Measurements from ENCODE around the gene FGF1.

The FGF1 gene

GRCh38 chr5:142724821-142725220 lies 38.9 kb upstream of the FGF1 start:
- H3K4me1 ChIP-seq (ENCODE audit: low read depth, poor library complexity, severe bottlenecking), result peaks cover 25% of the 10 kb centered on the region
- no peak overlapping the region for H3K4me2 ChIP-seq
- H3K4me3 ChIP-seq (IDR thresholded peaks at IDR 0.05; ENCODE audit: insufficient read depth, low read depth, low read length), result no peak overlapping the region
- TF ChIP-seq CTCF (conservative IDR thresholded peaks at IDR 0.05; ENCODE audit: low read depth, low read length), result no peak
- no peak overlapping the region for H2AFZ ChIP-seq (ENCODE audit: low read depth)
- H3K9ac ChIP-seq, result no peak overlapping the region
- no peak overlapping the region for H3K27ac ChIP-seq
- no peaks in the 10 kb centered on the region for H3K36me3 ChIP-seq (ENCODE audit: insufficient read depth)
- no peaks in the 10 kb centered on the region for H3K27me3 ChIP-seq (ENCODE audit: insufficient read depth, low read depth)
- no peaks in the 10 kb centered on the region for H4K20me1 ChIP-seq (ENCODE audit: insufficient read depth)
- H3K79me2 ChIP-seq (ENCODE audit: insufficient read depth, low read depth), result no peaks in the 10 kb centered on the region

GRCh38 chr5:142722896-142723295 lies 37.0 kb upstream of the FGF1 start:
- H3K79me2 ChIP-seq (ENCODE audit: insufficient read depth, low read depth), result no peaks in the 10 kb centered on the region
- H3K9ac ChIP-seq, result no peak overlapping the region
- TF ChIP-seq CTCF (conservative IDR thresholded peaks at IDR 0.05; ENCODE audit: low read depth, low read length), result no peak
- H3K4me1 ChIP-seq (ENCODE audit: low read depth, poor library complexity, severe bottlenecking), result peaks cover 25% of the 10 kb centered on the region
- no peak overlapping the region for H3K4me3 ChIP-seq (IDR thresholded peaks at IDR 0.05; ENCODE audit: insufficient read depth, low read depth, low read length)
- H3K27me3 ChIP-seq (ENCODE audit: insufficient read depth, low read depth), result no peaks in the 10 kb centered on the region
- no peaks in the 10 kb centered on the region for H4K20me1 ChIP-seq (ENCODE audit: insufficient read depth)
- H3K36me3 ChIP-seq (ENCODE audit: insufficient read depth), result no peaks in the 10 kb centered on the region
- no peak overlapping the region for H3K27ac ChIP-seq
- H3K4me2 ChIP-seq, result no peak overlapping the region
- no peak overlapping the region for H2AFZ ChIP-seq (ENCODE audit: low read depth)

GRCh38 chr5:142722146-142722545 lies 36.3 kb upstream of the FGF1 start:
- no peak for TF ChIP-seq CTCF (conservative IDR thresholded peaks at IDR 0.05; ENCODE audit: low read depth, low read length)
- Histone ChIP-seq H4K20me1 (ENCODE audit: insufficient read depth) (no peaks in the 10 kb centered on the region), H3K9ac (no peak overlapping the region), H3K27me3 (ENCODE audit: insufficient read depth, low read depth) (no peaks in the 10 kb centered on the region), H3K4me1 (ENCODE audit: low read depth, poor library complexity, severe bottlenecking) (peaks cover 27% of the 10 kb centered on the region), H3K27ac (no peak overlapping the region), H2AFZ (ENCODE audit: low read depth) (no peak overlapping the region), H3K4me3 (IDR thresholded peaks at IDR 0.05; ENCODE audit: insufficient read depth, low read depth, low read length) (no peak overlapping the region), H3K36me3 (ENCODE audit: insufficient read depth) (no peaks in the 10 kb centered on the region), H3K79me2 (ENCODE audit: insufficient read depth, low read depth) (no peaks in the 10 kb centered on the region), H3K4me2 (no peak overlapping the region)

GRCh38 chr5:142720641-142721271 lies 34.9 kb upstream of the FGF1 start:
- Histone ChIP-seq H3K9ac (peak overlapping the region; percentile 30; the same call in 1 of the 2 replicates), H3K36me3 (ENCODE audit: insufficient read depth) (no peaks in the 10 kb centered on the region), H4K20me1 (ENCODE audit: insufficient read depth) (no peaks in the 10 kb centered on the region), H3K4me3 (IDR thresholded peaks at IDR 0.05; ENCODE audit: insufficient read depth, low read depth, low read length) (no peak overlapping the region), H3K79me2 (ENCODE audit: insufficient read depth, low read depth) (no peaks in the 10 kb centered on the region), H2AFZ (ENCODE audit: low read depth) (peak overlapping the region; percentile 54), H3K4me2 (peak overlapping the region; percentile 51), H3K4me1 (ENCODE audit: low read depth, poor library complexity, severe bottlenecking) (peaks cover 21% of the 10 kb centered on the region), H3K27ac (peak overlapping the region; percentile 18; the same call in 1 of the 2 replicates), H3K27me3 (ENCODE audit: insufficient read depth, low read depth) (no peaks in the 10 kb centered on the region)
- TF ChIP-seq CTCF (conservative IDR thresholded peaks at IDR 0.05; ENCODE audit: low read depth, low read length), result no peak

Measured in KMS-11 (cell line).